ENCODE data around the gene CD46. TPM values are rescaled to one million over a fixed set of nuclear protein-coding genes. Genes with fewer than 3 reads are reported as not detected.
A peak's percentile ranks its signal among the peaks of the same experiment; 100 is the strongest.

CD46 gene
- total and polyA plus RNA-seq, 9 donors, result 78.8 to 165 (median 121) TPM

- TF ChIP-seq EP300 (IDR thresholded peaks at IDR 0.05) (no peak), POLR2A (IDR thresholded peaks at IDR 0.05) (no peak), CTCF (IDR thresholded peaks at IDR 0.05) (no peak)
- H3K36me3 ChIP-seq, result no peaks in the 10 kb centered on the region
- peak in 1 of 5 donors; percentile 29 for DNase-seq
- no peak overlapping the region for H3K27ac ChIP-seq
- 78 to 85% (median 84%) methylated on average over 9 of the region's 9 CpGs for WGBS, 3 donors
- H3K27me3 ChIP-seq, result no peaks in the 10 kb centered on the region
- intact Hi-C loops (cut with DNase I), result loop anchor here in 1 of 4 donors (5.0 kb wide), 1 partner anchor 36 kb away; no protein-coding TSS in a partner anchor
- H3K4me3 ChIP-seq, result no peak overlapping the region
- peaks cover 11% of the 10 kb centered on the region for H3K4me1 ChIP-seq (ENCODE audit: insufficient read depth)
- no peaks in the 10 kb centered on the region for H3K9me3 ChIP-seq
Measured at GRCh38 chr1:207831517-207832327, 79.9 kb downstream of the CD46 start.

- Histone ChIP-seq H3K27me3 (no peaks in the 10 kb centered on the region), H3K9me3 (no peaks in the 10 kb centered on the region), H3K27ac (no peak overlapping the region), H3K36me3 (no peaks in the 10 kb centered on the region), H3K4me1 (ENCODE audit: insufficient read depth) (peaks cover 13% of the 10 kb centered on the region), H3K4me3 (no peak overlapping the region)
- TF ChIP-seq POLR2A (IDR thresholded peaks at IDR 0.05) (no peak), EP300 (IDR thresholded peaks at IDR 0.05) (no peak), CTCF (IDR thresholded peaks at IDR 0.05) (no peak)
- DNase-seq, result no peak
- 95 to 96% (median 96%) methylated on average over 8 of the region's 8 CpGs for WGBS, 3 donors
- intact Hi-C loops (cut with DNase I), result loop anchor here in 1 of 4 donors (5.0 kb wide), 1 partner anchor 35 kb away; no protein-coding TSS in a partner anchor
Measured at GRCh38 chr1:207832796-207833195, 80.9 kb downstream of the CD46 start.

GRCh38 chr1:207833381-207833780 is 81.5 kb downstream of the CD46 start:
- 84 to 92% (median 85%) methylated on average over 6 of the region's 6 CpGs for WGBS, 3 donors
- Histone ChIP-seq H3K27me3 (no peaks in the 10 kb centered on the region), H3K9me3 (no peaks in the 10 kb centered on the region), H3K36me3 (no peaks in the 10 kb centered on the region), H3K4me3 (no peak overlapping the region), H3K4me1 (ENCODE audit: insufficient read depth) (peaks cover 18% of the 10 kb centered on the region), H3K27ac (no peak overlapping the region)
- DNase-seq, result no peak
- TF ChIP-seq CTCF (IDR thresholded peaks at IDR 0.05) (no peak), EP300 (IDR thresholded peaks at IDR 0.05) (no peak), POLR2A (IDR thresholded peaks at IDR 0.05) (no peak)
- intact Hi-C loops (cut with DNase I), result loop anchor here in 1 of 4 donors (5.0 kb wide), 1 partner anchor 34 kb away; no protein-coding TSS in a partner anchor

GRCh38 chr1:207833956-207834660 is 82.3 kb downstream of the CD46 start:
- Histone ChIP-seq H3K9me3 (no peaks in the 10 kb centered on the region), H3K4me1 (ENCODE audit: insufficient read depth) (peaks cover 24% of the 10 kb centered on the region), H3K27me3 (no peaks in the 10 kb centered on the region), H3K4me3 (no peak overlapping the region), H3K27ac (no peak overlapping the region), H3K36me3 (no peaks in the 10 kb centered on the region)
- peak in 1 of 5 donors; percentile 13 for DNase-seq
- intact Hi-C loops (cut with DNase I), result loop anchor here in 1 of 4 donors (5.0 kb wide), 1 partner anchor 33 kb away; no protein-coding TSS in a partner anchor
- TF ChIP-seq POLR2A (IDR thresholded peaks at IDR 0.05) (no peak), EP300 (IDR thresholded peaks at IDR 0.05) (no peak), CTCF (IDR thresholded peaks at IDR 0.05) (no peak)
- 94 to 96% (median 95%) methylated on average over 7 of the region's 7 CpGs for WGBS, 3 donors

Measured in ovary (tissue), 9 donors.